Panc1 (cell line): ENCODE data around the gene C14orf132. TPM values are rescaled to one million over a fixed set of nuclear protein-coding genes. Genes with fewer than 3 reads are reported as not detected.

Experiments
- ATAC-seq: fragments of 200-7000 bp; cut with Tn5 transposase; 2 replicates; pipeline ENCODE4 v1.9.1; 2020; ENCODE audit warnings: mild to moderate bottlenecking, moderate library complexity
- BruUV-seq: library from RNA; stranded (reverse); fragments of 400-500 nt; replicated peaks from 2 replicates; lab custom pipeline; 2021; lab: Mats Ljungman, UMichigan
- CTCF ChIA-PET: fragments of 300-600 bp; sonication (Branson Sonifier 250); formaldehyde crosslinking; loops from one replicate; lab custom pipeline; 2022; ENCODE audit warnings: antibody characterized with exemption; lab: Charles Lee
- POLR2A ChIA-PET: fragments of 300-600 bp; sonication (Branson Sonifier 250); formaldehyde crosslinking; loops from one replicate; lab custom pipeline; 2022; ENCODE audit warnings: antibody characterized with exemption; lab: Charles Lee
- DNase-seq: peaks from one replicate; pipeline ENCODE4 v3.0.0-alpha.2; 2010; ENCODE audit warnings: low read depth, low spot score
- H3K27ac ChIP-seq: 2 replicates; pipeline ENCODE4 v1.5.1; 2011; ENCODE audit warnings: mild to moderate bottlenecking, low read length, inconsistent platforms
- H3K27me3 ChIP-seq: fragments of 200-500 bp; sonication (Bioruptor generic); 2 replicates; pipeline ENCODE4 v1.6.0; 2014; ENCODE audit warnings: low read length, inconsistent platforms; ENCODE audit not compliant: control insufficient read depth, insufficient read depth
- H3K36me3 ChIP-seq: fragments of 200-500 bp; sonication (Bioruptor generic); 2 replicates; pipeline ENCODE4 v1.5.1; 2014; ENCODE audit warnings: inconsistent platforms, mild to moderate bottlenecking, low read length, moderate library complexity; ENCODE audit not compliant: control insufficient read depth, insufficient read depth
- H3K4me1 ChIP-seq: 2 replicates; pipeline ENCODE4 v1.5.1; 2011; ENCODE audit warnings: inconsistent platforms, mild to moderate bottlenecking, low read length, moderate library complexity; ENCODE audit not compliant: control insufficient read depth, insufficient read depth
- H3K4me3 ChIP-seq, 2 experiments: 2 replicates each; pipeline ENCODE4 v1.5.1; 2011 to 2012; ENCODE audit warnings: low read depth in 2 of 2, low read length in 2 of 2, mild to moderate bottlenecking in 2 of 2, inconsistent platforms in 1 of 2, moderate library complexity in 1 of 2
- H3K9me3 ChIP-seq: fragments of 200-500 bp; sonication (Bioruptor generic); 2 replicates; pipeline ENCODE4 v1.5.1; 2014; ENCODE audit warnings: low read depth, mild to moderate bottlenecking, inconsistent platforms, low read length, moderate library complexity; ENCODE audit not compliant: control insufficient read depth, insufficient read depth
- POLR2AphosphoS5 ChIP-seq: IDR thresholded peaks from 2 replicates; pipeline ENCODE4 v1.6.1; 2012; ENCODE audit warnings: mild to moderate bottlenecking, low read depth, low read length, moderate library complexity
- SIN3A ChIP-seq: IDR thresholded peaks from 2 replicates; pipeline ENCODE4 v1.6.1; 2012; ENCODE audit warnings: low read depth, mild to moderate bottlenecking, low read length, moderate library complexity, borderline replicate concordance; ENCODE audit not compliant: insufficient read depth
- TCF7L2 ChIP-seq: IDR thresholded peaks from 2 replicates; pipeline ENCODE4 v1.6.1; 2011; ENCODE audit warnings: mild to moderate bottlenecking, low read depth, low read length, inconsistent platforms
- in situ Hi-C: cut with HindIII; loops from 2 replicates; pipeline ENCODE4 v1.10.0; 2016; ENCODE audit warnings: low sequenced_read_pairs, low pct_unique_long_range_greater_than_20kb
- intact Hi-C: fragments of 100-400 bp; cut with micrococcal nuclease; formaldehyde crosslinking; loops from one replicate; pipeline ENCODE4 v1.10.0; 2022; ENCODE audit not compliant: unreplicated experiment
- total RNA-seq: library from RNA; stranded (reverse); gene quantifications from one replicate; pipeline ENCODE4 v1.2.1, GENCODE V29; 2021; ENCODE audit not compliant: unreplicated experiment
- TF ChIP-seq, protein P1 (sequence below): fragments of 450-650 bp; IDR thresholded peaks from 2 replicates; pipeline ENCODE4 v1.5.1; 2017; ENCODE audit warnings: mild to moderate bottlenecking
- TF ChIP-seq, protein P2 (sequence below), 2 experiments: IDR thresholded peaks; 2 replicates each; pipeline ENCODE4 v1.6.1; 2011 to 2012; ENCODE audit warnings: low read depth in 2 of 2, control low read depth in 1 of 2, low read length in 1 of 2, mild to moderate bottlenecking in 1 of 2, moderate library complexity in 1 of 2; ENCODE audit not compliant: insufficient read depth in 1 of 2

Gene C14orf132
- total RNA-seq, 1 experiment from 2014 or later: 23.0 TPM

DNA sequence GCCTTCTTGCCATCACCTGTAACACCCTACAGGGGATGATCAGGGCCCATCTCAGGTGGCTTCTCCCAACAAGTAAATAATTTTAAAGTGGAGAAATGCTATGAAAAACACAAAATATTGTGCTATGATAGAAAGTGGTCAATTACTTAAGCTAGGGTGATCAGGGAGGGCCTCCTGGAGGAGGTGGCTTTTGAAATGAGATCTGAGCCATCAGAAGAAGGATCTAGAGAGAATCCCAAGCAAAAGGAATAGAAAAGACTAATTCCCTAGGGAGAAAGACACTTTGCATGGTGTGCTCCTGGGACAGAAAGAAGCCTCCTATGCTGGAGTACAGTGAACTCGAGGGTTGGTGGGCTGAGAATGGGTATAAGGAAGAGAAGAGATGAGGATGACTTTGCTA, 7.5 kb upstream of the C14orf132 start:
- POLR2A ChIA-PET: no interaction called here
- no TSS peak for BruUV-seq
- Histone ChIP-seq H3K27ac (no peak overlapping the region), H3K27me3 (no peaks in the 10 kb centered on the region), H3K4me3 (no peak overlapping the region), H3K4me1 (no peaks in the 10 kb centered on the region), H3K9me3 (no peaks in the 10 kb centered on the region), H3K36me3 (no peaks in the 10 kb centered on the region)
- no peak for TF ChIP-seq SIN3A
- TF ChIP-seq POLR2AphosphoS5: no peak
- TF ChIP-seq, protein P1, sequence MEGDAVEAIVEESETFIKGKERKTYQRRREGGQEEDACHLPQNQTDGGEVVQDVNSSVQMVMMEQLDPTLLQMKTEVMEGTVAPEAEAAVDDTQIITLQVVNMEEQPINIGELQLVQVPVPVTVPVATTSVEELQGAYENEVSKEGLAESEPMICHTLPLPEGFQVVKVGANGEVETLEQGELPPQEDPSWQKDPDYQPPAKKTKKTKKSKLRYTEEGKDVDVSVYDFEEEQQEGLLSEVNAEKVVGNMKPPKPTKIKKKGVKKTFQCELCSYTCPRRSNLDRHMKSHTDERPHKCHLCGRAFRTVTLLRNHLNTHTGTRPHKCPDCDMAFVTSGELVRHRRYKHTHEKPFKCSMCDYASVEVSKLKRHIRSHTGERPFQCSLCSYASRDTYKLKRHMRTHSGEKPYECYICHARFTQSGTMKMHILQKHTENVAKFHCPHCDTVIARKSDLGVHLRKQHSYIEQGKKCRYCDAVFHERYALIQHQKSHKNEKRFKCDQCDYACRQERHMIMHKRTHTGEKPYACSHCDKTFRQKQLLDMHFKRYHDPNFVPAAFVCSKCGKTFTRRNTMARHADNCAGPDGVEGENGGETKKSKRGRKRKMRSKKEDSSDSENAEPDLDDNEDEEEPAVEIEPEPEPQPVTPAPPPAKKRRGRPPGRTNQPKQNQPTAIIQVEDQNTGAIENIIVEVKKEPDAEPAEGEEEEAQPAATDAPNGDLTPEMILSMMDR: no peak
- TF ChIP-seq, protein P2, sequence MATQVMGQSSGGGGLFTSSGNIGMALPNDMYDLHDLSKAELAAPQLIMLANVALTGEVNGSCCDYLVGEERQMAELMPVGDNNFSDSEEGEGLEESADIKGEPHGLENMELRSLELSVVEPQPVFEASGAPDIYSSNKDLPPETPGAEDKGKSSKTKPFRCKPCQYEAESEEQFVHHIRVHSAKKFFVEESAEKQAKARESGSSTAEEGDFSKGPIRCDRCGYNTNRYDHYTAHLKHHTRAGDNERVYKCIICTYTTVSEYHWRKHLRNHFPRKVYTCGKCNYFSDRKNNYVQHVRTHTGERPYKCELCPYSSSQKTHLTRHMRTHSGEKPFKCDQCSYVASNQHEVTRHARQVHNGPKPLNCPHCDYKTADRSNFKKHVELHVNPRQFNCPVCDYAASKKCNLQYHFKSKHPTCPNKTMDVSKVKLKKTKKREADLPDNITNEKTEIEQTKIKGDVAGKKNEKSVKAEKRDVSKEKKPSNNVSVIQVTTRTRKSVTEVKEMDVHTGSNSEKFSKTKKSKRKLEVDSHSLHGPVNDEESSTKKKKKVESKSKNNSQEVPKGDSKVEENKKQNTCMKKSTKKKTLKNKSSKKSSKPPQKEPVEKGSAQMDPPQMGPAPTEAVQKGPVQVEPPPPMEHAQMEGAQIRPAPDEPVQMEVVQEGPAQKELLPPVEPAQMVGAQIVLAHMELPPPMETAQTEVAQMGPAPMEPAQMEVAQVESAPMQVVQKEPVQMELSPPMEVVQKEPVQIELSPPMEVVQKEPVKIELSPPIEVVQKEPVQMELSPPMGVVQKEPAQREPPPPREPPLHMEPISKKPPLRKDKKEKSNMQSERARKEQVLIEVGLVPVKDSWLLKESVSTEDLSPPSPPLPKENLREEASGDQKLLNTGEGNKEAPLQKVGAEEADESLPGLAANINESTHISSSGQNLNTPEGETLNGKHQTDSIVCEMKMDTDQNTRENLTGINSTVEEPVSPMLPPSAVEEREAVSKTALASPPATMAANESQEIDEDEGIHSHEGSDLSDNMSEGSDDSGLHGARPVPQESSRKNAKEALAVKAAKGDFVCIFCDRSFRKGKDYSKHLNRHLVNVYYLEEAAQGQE (IDR thresholded peaks at IDR 0.05; ENCODE audit: insufficient read depth in 1 of 2, low read depth in 2 of 2, low read length in 1 of 2): no peak
- no peak for TF ChIP-seq TCF7L2
- intact Hi-C loops (no loop called here), in situ Hi-C loops (no loop called here)
- ATAC-seq (no peak), DNase-seq (no peak)
- CTCF ChIA-PET: no interaction called here

DNA sequence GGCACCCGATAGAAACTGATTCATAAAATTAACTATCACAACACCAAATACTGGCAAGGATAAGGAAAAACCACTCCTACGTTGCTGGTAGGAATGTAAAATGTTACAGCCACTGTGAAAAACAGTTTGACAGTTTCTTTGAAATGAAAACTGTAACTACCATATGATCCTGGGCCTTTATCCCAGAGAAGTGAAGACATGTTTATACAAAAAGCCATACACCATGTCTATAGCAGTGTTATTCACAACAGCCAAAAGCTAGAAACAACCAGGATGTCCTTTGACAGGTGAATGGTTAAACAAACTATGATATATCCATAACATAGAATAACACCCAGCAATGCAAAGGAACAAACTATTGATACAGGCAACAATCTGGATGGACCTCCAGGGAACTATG, 3.7 kb upstream of the C14orf132 start:
- in situ Hi-C loops: no loop called here
- TF ChIP-seq, protein P1: no peak
- no peak for TF ChIP-seq POLR2AphosphoS5
- TF ChIP-seq, protein P2 (IDR thresholded peaks at IDR 0.05; ENCODE audit: insufficient read depth in 1 of 2, low read depth in 2 of 2, low read length in 1 of 2): no peak
- TF ChIP-seq SIN3A: no peak
- no TSS peak for BruUV-seq
- no peak overlapping the region for H3K27ac ChIP-seq
- peaks cover 6% of the 10 kb centered on the region for H3K27me3 ChIP-seq
- ATAC-seq (no peak), DNase-seq (no peak)
- ChIA-PET CTCF (no interaction called here), POLR2A (no interaction called here)
- no peaks in the 10 kb centered on the region for H3K9me3 ChIP-seq
- no peaks in the 10 kb centered on the region; the same call in 1 of the 2 replicates for H3K4me1 ChIP-seq
- no peak overlapping the region for H3K4me3 ChIP-seq
- intact Hi-C loops: no loop called here
- no peaks in the 10 kb centered on the region; the same call in 1 of the 2 replicates for H3K36me3 ChIP-seq
